Measurements from ENCODE around the gene ITM2B.
"Not testable (repeated sequence)": the region's sequence is repeated elsewhere in the genome, so short reads cannot be mapped to it uniquely, and the experiment has no call there.

DNA sequence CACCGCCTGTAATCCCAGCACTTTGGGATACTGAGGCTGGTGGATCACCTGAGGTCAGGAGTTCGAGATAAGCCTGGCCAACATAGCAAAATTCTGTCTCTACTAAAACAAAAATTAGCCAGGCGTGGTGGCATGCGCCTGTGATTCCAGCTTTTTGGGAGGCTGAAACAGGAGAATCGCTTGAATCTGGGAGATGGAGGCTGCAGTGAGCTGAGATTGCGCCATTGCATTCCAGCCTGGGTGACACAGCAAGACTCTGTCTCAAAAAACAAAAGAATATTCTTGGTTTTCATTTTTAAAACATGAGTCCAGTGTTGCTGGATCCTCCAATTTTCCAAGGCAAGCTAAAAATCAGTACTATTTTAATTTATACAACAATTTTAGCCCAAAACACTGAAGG, 6.4 kb downstream of the ITM2B start:
- TF ChIP-seq, protein P1, sequence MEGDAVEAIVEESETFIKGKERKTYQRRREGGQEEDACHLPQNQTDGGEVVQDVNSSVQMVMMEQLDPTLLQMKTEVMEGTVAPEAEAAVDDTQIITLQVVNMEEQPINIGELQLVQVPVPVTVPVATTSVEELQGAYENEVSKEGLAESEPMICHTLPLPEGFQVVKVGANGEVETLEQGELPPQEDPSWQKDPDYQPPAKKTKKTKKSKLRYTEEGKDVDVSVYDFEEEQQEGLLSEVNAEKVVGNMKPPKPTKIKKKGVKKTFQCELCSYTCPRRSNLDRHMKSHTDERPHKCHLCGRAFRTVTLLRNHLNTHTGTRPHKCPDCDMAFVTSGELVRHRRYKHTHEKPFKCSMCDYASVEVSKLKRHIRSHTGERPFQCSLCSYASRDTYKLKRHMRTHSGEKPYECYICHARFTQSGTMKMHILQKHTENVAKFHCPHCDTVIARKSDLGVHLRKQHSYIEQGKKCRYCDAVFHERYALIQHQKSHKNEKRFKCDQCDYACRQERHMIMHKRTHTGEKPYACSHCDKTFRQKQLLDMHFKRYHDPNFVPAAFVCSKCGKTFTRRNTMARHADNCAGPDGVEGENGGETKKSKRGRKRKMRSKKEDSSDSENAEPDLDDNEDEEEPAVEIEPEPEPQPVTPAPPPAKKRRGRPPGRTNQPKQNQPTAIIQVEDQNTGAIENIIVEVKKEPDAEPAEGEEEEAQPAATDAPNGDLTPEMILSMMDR (IDR thresholded peaks at IDR 0.05 in 4 of 5, conservative IDR thresholded peaks at IDR 0.05 in 1 of 5) = not testable (repeated sequence)
- TF ChIP-seq POLR2A (IDR thresholded peaks at IDR 0.05) = not testable (repeated sequence)
